ENCODE results near the gene NPC1L1.

DNA sequence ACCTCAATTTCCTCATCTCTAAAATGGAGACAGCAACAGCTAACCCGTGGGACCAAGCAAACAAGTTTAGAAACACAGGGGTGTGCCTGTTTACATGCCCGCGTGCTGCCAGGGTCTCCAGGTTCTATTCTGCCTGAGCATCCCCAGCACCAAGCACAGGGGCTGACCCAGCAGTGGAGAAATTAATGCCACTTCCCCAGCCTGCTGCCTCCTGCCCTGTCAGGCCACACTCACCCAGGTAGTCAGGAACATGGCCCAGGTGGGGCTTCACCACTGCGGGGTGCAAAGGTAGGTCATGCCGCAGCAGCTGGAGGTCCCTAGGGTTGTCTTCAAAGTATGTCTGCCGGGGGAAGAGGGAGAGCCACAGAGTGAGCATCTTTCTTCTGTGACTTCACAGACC is 26.8 kb upstream of the NPC1L1 start:
- TF ChIP-seq, protein P1, sequence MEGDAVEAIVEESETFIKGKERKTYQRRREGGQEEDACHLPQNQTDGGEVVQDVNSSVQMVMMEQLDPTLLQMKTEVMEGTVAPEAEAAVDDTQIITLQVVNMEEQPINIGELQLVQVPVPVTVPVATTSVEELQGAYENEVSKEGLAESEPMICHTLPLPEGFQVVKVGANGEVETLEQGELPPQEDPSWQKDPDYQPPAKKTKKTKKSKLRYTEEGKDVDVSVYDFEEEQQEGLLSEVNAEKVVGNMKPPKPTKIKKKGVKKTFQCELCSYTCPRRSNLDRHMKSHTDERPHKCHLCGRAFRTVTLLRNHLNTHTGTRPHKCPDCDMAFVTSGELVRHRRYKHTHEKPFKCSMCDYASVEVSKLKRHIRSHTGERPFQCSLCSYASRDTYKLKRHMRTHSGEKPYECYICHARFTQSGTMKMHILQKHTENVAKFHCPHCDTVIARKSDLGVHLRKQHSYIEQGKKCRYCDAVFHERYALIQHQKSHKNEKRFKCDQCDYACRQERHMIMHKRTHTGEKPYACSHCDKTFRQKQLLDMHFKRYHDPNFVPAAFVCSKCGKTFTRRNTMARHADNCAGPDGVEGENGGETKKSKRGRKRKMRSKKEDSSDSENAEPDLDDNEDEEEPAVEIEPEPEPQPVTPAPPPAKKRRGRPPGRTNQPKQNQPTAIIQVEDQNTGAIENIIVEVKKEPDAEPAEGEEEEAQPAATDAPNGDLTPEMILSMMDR (IDR thresholded peaks at IDR 0.05), result no peak
- no peak for TF ChIP-seq POLR2A (IDR thresholded peaks at IDR 0.05)
